Measurements from ENCODE around the gene SLIT3. TPM values are rescaled to one million over a fixed set of nuclear protein-coding genes. Genes with fewer than 3 reads are reported as not detected.

The SLIT3 gene
- total RNA-seq, 4 donors from 2014 or later, result 10.8 to 30.8 (median 18.4) TPM

DNA sequence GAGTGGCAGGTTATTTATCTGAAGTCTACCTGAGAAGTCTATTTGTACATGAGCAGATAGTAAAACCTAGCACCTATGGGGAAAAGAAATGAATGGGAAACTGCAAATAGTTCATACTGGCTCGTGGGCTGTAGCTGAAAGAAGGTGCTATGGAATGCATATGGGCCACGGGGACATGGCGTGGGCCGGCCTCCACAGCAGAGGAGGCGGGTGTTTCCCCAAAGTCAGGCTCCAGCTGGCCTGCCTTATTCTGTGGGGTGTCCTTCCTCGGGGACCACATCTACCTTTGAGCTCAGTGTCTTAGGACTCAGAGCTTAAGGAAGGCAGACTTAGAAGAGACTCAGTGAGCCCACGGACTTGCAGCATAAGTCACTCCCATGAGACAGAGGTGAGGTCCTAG, 371.3 kb downstream of the SLIT3 start:
- no peak for DNase-seq (ENCODE audit: low spot score in 2 of 2)
- no peaks in the 10 kb centered on the region for H3K9me3 ChIP-seq
- H3K4me3 ChIP-seq, result no peak overlapping the region
- TF ChIP-seq POLR2AphosphoS5 (IDR thresholded peaks at IDR 0.05), result no peak
- TF ChIP-seq, protein P1, sequence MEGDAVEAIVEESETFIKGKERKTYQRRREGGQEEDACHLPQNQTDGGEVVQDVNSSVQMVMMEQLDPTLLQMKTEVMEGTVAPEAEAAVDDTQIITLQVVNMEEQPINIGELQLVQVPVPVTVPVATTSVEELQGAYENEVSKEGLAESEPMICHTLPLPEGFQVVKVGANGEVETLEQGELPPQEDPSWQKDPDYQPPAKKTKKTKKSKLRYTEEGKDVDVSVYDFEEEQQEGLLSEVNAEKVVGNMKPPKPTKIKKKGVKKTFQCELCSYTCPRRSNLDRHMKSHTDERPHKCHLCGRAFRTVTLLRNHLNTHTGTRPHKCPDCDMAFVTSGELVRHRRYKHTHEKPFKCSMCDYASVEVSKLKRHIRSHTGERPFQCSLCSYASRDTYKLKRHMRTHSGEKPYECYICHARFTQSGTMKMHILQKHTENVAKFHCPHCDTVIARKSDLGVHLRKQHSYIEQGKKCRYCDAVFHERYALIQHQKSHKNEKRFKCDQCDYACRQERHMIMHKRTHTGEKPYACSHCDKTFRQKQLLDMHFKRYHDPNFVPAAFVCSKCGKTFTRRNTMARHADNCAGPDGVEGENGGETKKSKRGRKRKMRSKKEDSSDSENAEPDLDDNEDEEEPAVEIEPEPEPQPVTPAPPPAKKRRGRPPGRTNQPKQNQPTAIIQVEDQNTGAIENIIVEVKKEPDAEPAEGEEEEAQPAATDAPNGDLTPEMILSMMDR (IDR thresholded peaks at IDR 0.05), result no peak
- no peak for TF ChIP-seq POLR2A (IDR thresholded peaks at IDR 0.05)
- no peak for TF ChIP-seq EP300 (IDR thresholded peaks at IDR 0.05)
- no peaks in the 10 kb centered on the region for H3K36me3 ChIP-seq
- WGBS, result 86% methylated on average over 6 of the region's 7 CpGs
- H3K4me1 ChIP-seq, result no peaks in the 10 kb centered on the region
- no peak overlapping the region for H3K27ac ChIP-seq
- no peaks in the 10 kb centered on the region for H3K27me3 ChIP-seq

GRCh38 chr5:168925160-168925559, 375.8 kb downstream of the SLIT3 start:
- no peak overlapping the region for H3K27ac ChIP-seq
- WGBS, result 68% methylated on average over 3 of the region's 3 CpGs
- no peaks in the 10 kb centered on the region for H3K4me1 ChIP-seq
- TF ChIP-seq EP300 (IDR thresholded peaks at IDR 0.05), result no peak
- peaks cover under 1% of the 10 kb centered on the region for H3K27me3 ChIP-seq
- no peaks in the 10 kb centered on the region for H3K36me3 ChIP-seq
- DNase-seq (ENCODE audit: low spot score in 2 of 2), result no peak
- H3K9me3 ChIP-seq, result no peaks in the 10 kb centered on the region
- no peak overlapping the region for H3K4me3 ChIP-seq

DNA sequence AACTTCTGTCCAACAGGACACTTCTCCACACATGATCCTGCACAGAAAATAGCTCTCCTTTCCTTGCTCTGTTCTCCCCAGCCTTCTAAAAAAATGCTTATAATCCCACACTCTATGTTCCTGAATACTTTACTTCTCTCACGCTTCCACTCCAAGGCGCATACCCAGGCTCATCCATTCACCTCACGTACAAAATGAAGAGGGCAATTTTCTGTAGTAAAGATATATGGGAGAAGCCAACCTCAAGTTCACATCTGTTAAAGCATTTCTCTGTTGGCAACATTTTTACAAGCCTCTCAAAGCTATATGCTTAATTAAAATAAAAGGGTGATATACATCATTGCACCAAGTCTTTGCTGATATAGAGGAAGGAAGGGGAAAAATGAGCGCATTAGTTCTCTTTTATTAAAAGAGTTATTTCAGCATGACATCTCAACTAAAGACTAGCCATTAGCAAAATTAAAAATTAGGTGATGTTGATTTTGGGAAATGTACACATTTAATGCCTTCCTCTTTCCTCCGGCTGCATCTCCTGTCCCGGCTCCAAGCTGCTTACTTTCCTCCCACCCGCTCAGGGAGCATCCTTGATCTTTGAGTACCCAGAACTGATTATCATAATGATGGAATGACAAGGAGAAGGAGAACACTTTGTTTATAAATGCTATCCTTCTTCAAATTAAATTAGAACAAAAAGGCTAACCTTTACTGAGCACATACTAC, 379.6 kb downstream of the SLIT3 start:
- Histone ChIP-seq H3K9me3 (no peaks in the 10 kb centered on the region), H3K27ac (no peak overlapping the region), H3K4me1 (peaks cover 5% of the 10 kb centered on the region), H3K4me3 (no peak overlapping the region), H3K27me3 (peaks cover 3% of the 10 kb centered on the region), H3K36me3 (no peaks in the 10 kb centered on the region)
- no peak for DNase-seq (ENCODE audit: low spot score in 2 of 2)
- TF ChIP-seq POLR2AphosphoS5 (IDR thresholded peaks at IDR 0.05) (no peak), EP300 (IDR thresholded peaks at IDR 0.05) (no peak), POLR2A (IDR thresholded peaks at IDR 0.05) (no peak)
- TF ChIP-seq, protein P1 (IDR thresholded peaks at IDR 0.05), result no peak
- WGBS, result 92% methylated on average over 7 of the region's 7 CpGs

DNA sequence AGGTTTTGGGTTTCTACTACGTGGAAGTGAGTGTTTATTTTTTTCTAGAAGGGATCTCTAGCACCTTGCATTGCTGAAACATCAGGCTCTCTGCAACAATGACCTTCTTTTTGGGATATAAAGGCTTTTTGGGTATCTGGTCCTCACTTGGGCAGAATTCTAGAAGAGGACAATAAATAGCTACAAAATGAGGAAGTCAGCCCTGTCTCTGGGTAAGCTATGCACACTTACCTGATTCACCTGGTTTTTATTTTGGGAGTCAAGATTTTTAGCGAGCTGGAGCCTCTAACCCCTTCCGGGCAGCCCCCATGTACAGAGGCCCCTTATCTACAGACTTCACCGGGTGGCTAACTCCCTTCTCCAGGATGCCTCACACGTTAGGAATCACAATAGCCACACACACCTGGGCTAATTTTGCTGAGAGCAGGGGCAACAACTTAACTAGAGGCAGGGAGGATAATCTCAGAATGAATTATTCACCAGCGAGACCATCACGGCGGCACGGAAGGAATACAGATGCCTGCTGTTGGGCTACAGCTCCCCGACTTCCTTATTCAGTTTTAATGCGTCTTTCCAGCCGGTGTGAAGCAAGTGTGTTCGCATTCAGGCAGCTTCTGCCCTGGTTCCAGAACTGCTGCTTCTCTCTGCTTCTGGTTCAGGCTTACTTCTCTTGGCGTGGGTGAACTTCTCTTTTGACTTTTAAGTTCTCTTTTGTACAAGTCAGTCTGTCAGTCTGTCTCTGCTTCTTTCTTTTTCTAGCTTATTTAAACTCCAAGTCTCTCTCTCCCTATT, 380.7 kb downstream of the SLIT3 start:
- Histone ChIP-seq H3K27ac (no peak overlapping the region), H3K4me3 (no peak overlapping the region), H3K27me3 (peaks cover 3% of the 10 kb centered on the region), H3K9me3 (no peaks in the 10 kb centered on the region), H3K36me3 (no peaks in the 10 kb centered on the region), H3K4me1 (peaks cover 10% of the 10 kb centered on the region)
- TF ChIP-seq EP300 (IDR thresholded peaks at IDR 0.05) (no peak), POLR2A (IDR thresholded peaks at IDR 0.05) (no peak), POLR2AphosphoS5 (IDR thresholded peaks at IDR 0.05) (no peak)
- TF ChIP-seq, protein P1 (IDR thresholded peaks at IDR 0.05), result no peak
- 67% methylated on average over 14 of the region's 14 CpGs for WGBS
- no peak for DNase-seq (ENCODE audit: low spot score in 2 of 2)

DNA sequence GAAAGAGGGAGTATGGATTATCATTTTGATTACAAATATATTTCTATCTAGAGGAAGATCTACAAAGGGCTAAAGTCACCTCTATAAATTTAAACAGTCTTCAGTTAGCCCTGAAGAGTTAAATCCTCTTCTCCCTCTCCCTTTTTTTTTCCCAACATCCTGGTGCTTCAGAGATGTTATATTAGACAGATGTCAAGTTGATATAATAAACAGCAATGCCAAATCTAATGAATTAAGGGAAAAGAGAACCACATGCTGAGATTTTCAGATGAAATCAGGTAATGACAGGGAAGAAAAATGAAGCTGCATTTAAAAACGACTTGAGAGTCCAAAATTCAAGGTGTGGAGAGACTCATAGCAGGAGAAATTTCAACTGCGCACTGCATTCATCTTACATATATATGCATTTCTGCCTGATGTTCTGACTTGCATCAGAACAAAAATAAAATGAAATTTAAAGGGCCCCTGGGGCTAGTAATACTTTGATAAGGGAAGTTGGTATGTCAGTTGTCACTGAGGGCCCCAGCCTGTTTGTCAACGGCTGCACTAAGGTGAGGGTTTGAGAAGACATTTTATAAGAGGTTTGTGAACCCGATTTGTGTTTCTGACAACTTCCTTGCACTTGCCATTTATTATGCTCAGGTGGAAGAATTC, 382.9 kb downstream of the SLIT3 start:
- Histone ChIP-seq H3K4me3 (no peak overlapping the region), H3K36me3 (no peaks in the 10 kb centered on the region), H3K9me3 (no peaks in the 10 kb centered on the region), H3K27ac (no peak overlapping the region), H3K4me1 (peaks cover 10% of the 10 kb centered on the region), H3K27me3 (peaks cover 3% of the 10 kb centered on the region)
- TF ChIP-seq, protein P1 (IDR thresholded peaks at IDR 0.05), result no peak
- no peak for TF ChIP-seq POLR2AphosphoS5 (IDR thresholded peaks at IDR 0.05)
- TF ChIP-seq POLR2A (IDR thresholded peaks at IDR 0.05), result no peak
- TF ChIP-seq EP300 (IDR thresholded peaks at IDR 0.05), result no peak
- 52% methylated on average over 4 of the region's 4 CpGs for WGBS
- no peak for DNase-seq (ENCODE audit: low spot score in 2 of 2)

Measured in suprapubic skin (tissue), 4 donors.